Peyer's patch (tissue), 4 donors: ENCODE results near the gene NLRP11.

Experiments
- POLR2A ChIP-seq, 2 donors: fragments of 450-650 bp; IDR thresholded peaks; one replicate each; pipeline ENCODE4 v1.5.1; 2017; ENCODE audit warnings: antibody characterized with exemption in 2 of 2, mild to moderate bottlenecking in 2 of 2, moderate library complexity in 2 of 2
- TF ChIP-seq, protein P1 (sequence below), 6 experiments: fragments of 450-650 bp in 4 of 6; fragments of 200-600 bp in 2 of 6; sonication (generic) in 1 of 6; IDR thresholded peaks; one replicate each; pipeline ENCODE4 v1.5.1; 2017 to 2019; ENCODE audit warnings: antibody characterized with exemption in 6 of 6, mild to moderate bottlenecking in 3 of 6, moderate library complexity in 1 of 6

DNA sequence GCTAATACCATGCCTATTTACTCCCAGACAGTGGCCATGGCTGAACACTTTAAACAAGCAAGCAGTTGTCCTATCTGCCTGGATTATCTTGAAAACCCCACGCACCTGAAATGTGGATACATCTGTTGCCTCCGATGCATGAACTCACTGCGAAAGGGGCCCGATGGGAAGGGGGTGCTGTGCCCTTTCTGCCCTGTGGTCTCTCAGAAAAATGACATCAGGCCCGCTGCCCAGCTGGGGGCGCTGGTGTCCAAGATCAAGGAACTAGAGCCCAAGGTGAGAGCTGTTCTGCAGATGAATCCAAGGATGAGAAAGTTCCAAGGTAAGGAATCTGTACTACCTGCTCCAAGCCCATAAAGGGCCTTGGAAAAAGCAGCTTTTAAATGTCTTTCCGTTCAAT is 54.3 kb downstream of the NLRP11 start:
- TF ChIP-seq, protein P1, sequence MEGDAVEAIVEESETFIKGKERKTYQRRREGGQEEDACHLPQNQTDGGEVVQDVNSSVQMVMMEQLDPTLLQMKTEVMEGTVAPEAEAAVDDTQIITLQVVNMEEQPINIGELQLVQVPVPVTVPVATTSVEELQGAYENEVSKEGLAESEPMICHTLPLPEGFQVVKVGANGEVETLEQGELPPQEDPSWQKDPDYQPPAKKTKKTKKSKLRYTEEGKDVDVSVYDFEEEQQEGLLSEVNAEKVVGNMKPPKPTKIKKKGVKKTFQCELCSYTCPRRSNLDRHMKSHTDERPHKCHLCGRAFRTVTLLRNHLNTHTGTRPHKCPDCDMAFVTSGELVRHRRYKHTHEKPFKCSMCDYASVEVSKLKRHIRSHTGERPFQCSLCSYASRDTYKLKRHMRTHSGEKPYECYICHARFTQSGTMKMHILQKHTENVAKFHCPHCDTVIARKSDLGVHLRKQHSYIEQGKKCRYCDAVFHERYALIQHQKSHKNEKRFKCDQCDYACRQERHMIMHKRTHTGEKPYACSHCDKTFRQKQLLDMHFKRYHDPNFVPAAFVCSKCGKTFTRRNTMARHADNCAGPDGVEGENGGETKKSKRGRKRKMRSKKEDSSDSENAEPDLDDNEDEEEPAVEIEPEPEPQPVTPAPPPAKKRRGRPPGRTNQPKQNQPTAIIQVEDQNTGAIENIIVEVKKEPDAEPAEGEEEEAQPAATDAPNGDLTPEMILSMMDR (IDR thresholded peaks at IDR 0.05) = no peak
- no peak for TF ChIP-seq POLR2A (IDR thresholded peaks at IDR 0.05)
